Lung (tissue), 12 donors: Measurements from ENCODE around the gene PIK3AP1. TPM values are rescaled to one million over a fixed set of nuclear protein-coding genes. Genes with fewer than 3 reads are reported as not detected.

Experiments used
- ATAC-seq: fragments of 200-7000 bp; cut with Tn5 transposase; one replicate; pipeline ENCODE4 v1.9.1; 2020; ENCODE audit warnings: moderate number of reproducible peaks; ENCODE audit not compliant: insufficient read depth, low FRiP score
- DNase-seq, 3 donors: peaks; one replicate each; pipeline ENCODE4 v3.0.0-alpha.2; 2013 to 2017
- H3K27ac ChIP-seq, 2 donors: one replicate each; pipeline ENCODE4 v1.5.1; 2013; ENCODE audit warnings: mild to moderate bottlenecking in 2 of 2, moderate library complexity in 2 of 2, control low read depth in 1 of 2, inconsistent platforms in 1 of 2, low read depth in 1 of 2, low read length in 1 of 2
- H3K27me3 ChIP-seq, 3 donors: one replicate each; pipeline ENCODE4 v1.5.1; 2013; ENCODE audit warnings: low read length in 2 of 3; ENCODE audit not compliant: control insufficient read depth in 3 of 3, insufficient read depth in 3 of 3
- H3K36me3 ChIP-seq, 4 donors: one replicate each; pipeline ENCODE4 v1.5.1; 2013; ENCODE audit warnings: low read length in 4 of 4, mild to moderate bottlenecking in 1 of 4, moderate library complexity in 1 of 4; ENCODE audit not compliant: control insufficient read depth in 4 of 4, insufficient read depth in 4 of 4
- H3K4me1 ChIP-seq, 5 donors: one replicate each; pipeline ENCODE4 v1.5.1; 2013; ENCODE audit warnings: low read length in 5 of 5, mild to moderate bottlenecking in 2 of 5, moderate library complexity in 1 of 5; ENCODE audit not compliant: control insufficient read depth in 5 of 5, insufficient read depth in 5 of 5
- H3K4me3 ChIP-seq: one replicate; pipeline ENCODE4 v1.5.1; 2013; ENCODE audit warnings: mild to moderate bottlenecking, control low read depth, moderate library complexity
- H3K9ac ChIP-seq, 2 donors: one replicate each; pipeline ENCODE4 v1.5.1; 2013; ENCODE audit warnings: low read length in 2 of 2, control low read depth in 1 of 2; ENCODE audit not compliant: insufficient read depth in 1 of 2
- H3K9me3 ChIP-seq, 4 donors: one replicate each; pipeline ENCODE4 v1.5.1; 2013; ENCODE audit warnings: low read length in 3 of 4, mild to moderate bottlenecking in 1 of 4, moderate library complexity in 1 of 4; ENCODE audit not compliant: control insufficient read depth in 4 of 4, insufficient read depth in 3 of 4
- CTCF ChIP-seq: IDR thresholded peaks from 2 replicates; pipeline ENCODE4 v1.5.1; 2012; ENCODE audit warnings: mild to moderate bottlenecking; ENCODE audit errors: control extremely low read depth, extremely low read depth
- WGBS, 2 donors: extraction: QIAGEN DNeasy Blood & Tissue Kit; methylation state at CpG; one replicate each; pipeline ENCODE4 v1.1.7; 2013; 5-methylcytosine and 5-hydroxymethylcytosine counted together
- polyA plus RNA-seq, 2 donors: library from polyadenylated mRNA; stranded (reverse); fragments of 200-250 nt; gene quantifications; one replicate each; pipeline ENCODE4 v1.2.1, GENCODE V29; 2013
- total RNA-seq, 2 donors: library from RNA; depleted of rRNA in 1 of 2; stranded (reverse); fragments of >200 nt in 1 of 2; gene quantifications; one replicate each; pipeline ENCODE4 v1.2.1, GENCODE V29; 2014 to 2021
- donor health status: control.
- donor health status: control.
- donor health status: Bipolar disorder and iron deficiency.
- donor health status: healthy.
- donor health status: DM: yes; HTN: yes; CAD: no.

The PIK3AP1 gene
- total and polyA plus RNA-seq, 4 donors: 7.3 to 120 (median 30.4) TPM

- no peak overlapping the region for H3K9ac ChIP-seq
- H3K27ac ChIP-seq: no peak overlapping the region
- H3K27me3 ChIP-seq: peaks cover 0 to 2% (median 0%) of the 10 kb centered on the region in 3 donors
- DNase-seq: no peak
- WGBS, 2 donors: 85 to 90% methylated on average over 1 of the region's 1 CpG
- no peak for ATAC-seq
- peaks cover 0 to 9% (median 0%) of the 10 kb centered on the region in 5 donors for H3K4me1 ChIP-seq
- no peak for TF ChIP-seq CTCF
- no peaks in the 10 kb centered on the region for H3K9me3 ChIP-seq
- no peaks in the 10 kb centered on the region for H3K36me3 ChIP-seq
- no peak overlapping the region for H3K4me3 ChIP-seq
Observed at GRCh38 chr10:96657385-96657784, 62.9 kb downstream of the PIK3AP1 start.

GRCh38 chr10:96656839-96657238 is 63.5 kb downstream of the PIK3AP1 start:
- 43 to 71% methylated on average over 9 of the region's 9 CpGs for WGBS, 2 donors
- ATAC-seq: peak; percentile 38
- Histone ChIP-seq H3K4me3 (no peak overlapping the region), H3K27ac (no peak overlapping the region), H3K27me3 (peaks cover 0 to 2% (median 0%) of the 10 kb centered on the region in 3 donors), H3K9me3 (no peaks in the 10 kb centered on the region), H3K9ac (no peak overlapping the region), H3K4me1 (peaks cover 0 to 9% (median 0%) of the 10 kb centered on the region in 5 donors), H3K36me3 (no peaks in the 10 kb centered on the region)
- DNase-seq: no peak
- no peak for TF ChIP-seq CTCF

- H3K4me1 ChIP-seq: peaks cover 0 to 9% (median 0%) of the 10 kb centered on the region in 5 donors
- no peak for TF ChIP-seq CTCF
- no peak for DNase-seq
- H3K36me3 ChIP-seq: no peaks in the 10 kb centered on the region
- WGBS, 2 donors: 58 to 79% methylated on average over 3 of the region's 3 CpGs
- no peak overlapping the region for H3K27ac ChIP-seq
- no peak overlapping the region for H3K9ac ChIP-seq
- no peaks in the 10 kb centered on the region for H3K9me3 ChIP-seq
- peaks cover 0 to 2% (median 0%) of the 10 kb centered on the region in 3 donors for H3K27me3 ChIP-seq
- no peak overlapping the region for H3K4me3 ChIP-seq
- no peak for ATAC-seq
Observed at GRCh38 chr10:96656198-96656577, 64.1 kb downstream of the PIK3AP1 start.
